Stimulated activated naive CD8-positive, alpha-beta T cell treated with anti-CD3 and anti-CD28 coated beads, Interleukin-15, Interleukin-2, amounts not matched to agents 100 ng/mL and 50 ng/mL, for 24 hours (primary cell): Measurements from ENCODE around the gene FCRL3.
"Not testable (repeated sequence)": the region's sequence is repeated elsewhere in the genome, so short reads cannot be mapped to it uniquely, and the experiment has no call there.

Experiments used
- H3K27ac Mint-ChIP-seq: one replicate; pipeline ENCODE4 v1.8.0; 2021; ENCODE audit warnings: mild to moderate bottlenecking, mixed read lengths
- H3K27me3 Mint-ChIP-seq: one replicate; pipeline ENCODE4 v1.8.0; 2021; ENCODE audit warnings: mixed read lengths
- H3K36me3 Mint-ChIP-seq: one replicate; pipeline ENCODE4 v1.8.0; 2021; ENCODE audit warnings: low read depth, mixed read lengths
- H3K4me1 Mint-ChIP-seq: one replicate; pipeline ENCODE4 v1.8.0; 2021; ENCODE audit warnings: low read depth, mixed read lengths
- H3K4me3 Mint-ChIP-seq: one replicate; pipeline ENCODE4 v1.8.0; 2021; ENCODE audit warnings: mild to moderate bottlenecking, mixed read lengths
- H3K9me3 Mint-ChIP-seq: one replicate; pipeline ENCODE4 v1.8.0; 2021; ENCODE audit warnings: mixed read lengths

FCRL3 gene, protein sequence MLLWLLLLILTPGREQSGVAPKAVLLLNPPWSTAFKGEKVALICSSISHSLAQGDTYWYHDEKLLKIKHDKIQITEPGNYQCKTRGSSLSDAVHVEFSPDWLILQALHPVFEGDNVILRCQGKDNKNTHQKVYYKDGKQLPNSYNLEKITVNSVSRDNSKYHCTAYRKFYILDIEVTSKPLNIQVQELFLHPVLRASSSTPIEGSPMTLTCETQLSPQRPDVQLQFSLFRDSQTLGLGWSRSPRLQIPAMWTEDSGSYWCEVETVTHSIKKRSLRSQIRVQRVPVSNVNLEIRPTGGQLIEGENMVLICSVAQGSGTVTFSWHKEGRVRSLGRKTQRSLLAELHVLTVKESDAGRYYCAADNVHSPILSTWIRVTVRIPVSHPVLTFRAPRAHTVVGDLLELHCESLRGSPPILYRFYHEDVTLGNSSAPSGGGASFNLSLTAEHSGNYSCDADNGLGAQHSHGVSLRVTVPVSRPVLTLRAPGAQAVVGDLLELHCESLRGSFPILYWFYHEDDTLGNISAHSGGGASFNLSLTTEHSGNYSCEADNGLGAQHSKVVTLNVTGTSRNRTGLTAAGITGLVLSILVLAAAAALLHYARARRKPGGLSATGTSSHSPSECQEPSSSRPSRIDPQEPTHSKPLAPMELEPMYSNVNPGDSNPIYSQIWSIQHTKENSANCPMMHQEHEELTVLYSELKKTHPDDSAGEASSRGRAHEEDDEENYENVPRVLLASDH

DNA sequence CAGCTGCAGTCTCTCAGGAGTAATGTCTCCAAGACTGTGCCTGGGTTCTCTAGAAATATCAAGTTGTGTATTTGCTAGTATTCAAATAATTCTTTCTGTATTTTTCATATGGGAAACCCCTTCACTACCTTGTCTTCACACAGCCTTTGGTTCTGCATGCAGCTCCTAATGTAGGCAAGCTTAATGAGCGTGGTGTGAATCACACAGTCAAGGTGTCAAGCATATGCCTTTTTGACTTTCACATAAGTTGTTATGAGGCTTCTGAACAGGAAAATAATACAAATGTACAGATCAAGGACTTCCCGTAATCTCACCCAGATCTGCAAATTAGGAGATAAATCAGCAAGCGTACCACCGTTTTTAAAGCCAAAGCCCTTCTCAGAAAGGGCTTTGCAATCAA is at the start of gene FCRL3:
TSS of gene FCRL3 (minus strand) at position 38 of the 400 bp plus-strand sequence. CDS start 280 bp downstream, outside the sequence.
- Mint-ChIP-seq H3K4me1 (peaks cover 50% of the 10 kb centered on the region), H3K27ac (peak within 1 kb of the TSS; percentile 27)

DNA sequence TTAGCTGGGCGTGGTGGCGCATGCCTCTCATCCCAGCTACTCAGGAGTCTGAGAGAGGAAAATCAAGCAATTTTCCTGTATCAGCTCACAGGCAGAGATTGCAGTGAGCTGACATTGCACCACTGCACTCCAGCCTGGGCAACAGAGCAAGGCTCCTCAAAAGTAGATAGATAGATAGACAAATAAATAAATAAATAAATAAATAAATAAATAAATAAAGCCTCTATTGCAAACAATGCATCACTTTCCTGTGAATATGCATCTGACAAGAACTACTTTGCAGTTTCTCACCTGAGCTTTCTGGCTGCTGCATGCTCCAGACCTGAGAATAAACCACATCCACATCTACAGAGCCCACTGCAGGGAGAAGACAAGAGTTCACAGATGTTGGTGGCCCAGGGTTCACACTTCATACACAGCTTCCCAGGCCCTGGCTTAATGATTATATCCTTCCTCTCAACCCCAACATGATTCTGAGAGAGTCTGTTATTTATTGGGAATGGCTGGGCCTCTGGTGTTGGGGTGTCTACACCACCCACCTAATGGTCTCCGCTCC is 47.8 kb upstream of the FCRL3 start:
- no peak overlapping the region for H3K4me3 Mint-ChIP-seq
- H3K4me1 Mint-ChIP-seq, result peaks cover 4% of the 10 kb centered on the region
- no peaks in the 10 kb centered on the region for H3K36me3 Mint-ChIP-seq
- H3K9me3 Mint-ChIP-seq, result no peaks in the 10 kb centered on the region
- H3K27me3 Mint-ChIP-seq, result peaks cover 6% of the 10 kb centered on the region
- no peak overlapping the region for H3K27ac Mint-ChIP-seq

More for the DNA sequence above, at the start of gene FCRL3:
- Mint-ChIP-seq H3K36me3 (no peaks in the 10 kb centered on the region), H3K27me3 (peaks cover 6% of the 10 kb centered on the region), H3K4me3 (peak within 1 kb of the TSS; percentile 35), H3K9me3 (no peaks in the 10 kb centered on the region)

DNA sequence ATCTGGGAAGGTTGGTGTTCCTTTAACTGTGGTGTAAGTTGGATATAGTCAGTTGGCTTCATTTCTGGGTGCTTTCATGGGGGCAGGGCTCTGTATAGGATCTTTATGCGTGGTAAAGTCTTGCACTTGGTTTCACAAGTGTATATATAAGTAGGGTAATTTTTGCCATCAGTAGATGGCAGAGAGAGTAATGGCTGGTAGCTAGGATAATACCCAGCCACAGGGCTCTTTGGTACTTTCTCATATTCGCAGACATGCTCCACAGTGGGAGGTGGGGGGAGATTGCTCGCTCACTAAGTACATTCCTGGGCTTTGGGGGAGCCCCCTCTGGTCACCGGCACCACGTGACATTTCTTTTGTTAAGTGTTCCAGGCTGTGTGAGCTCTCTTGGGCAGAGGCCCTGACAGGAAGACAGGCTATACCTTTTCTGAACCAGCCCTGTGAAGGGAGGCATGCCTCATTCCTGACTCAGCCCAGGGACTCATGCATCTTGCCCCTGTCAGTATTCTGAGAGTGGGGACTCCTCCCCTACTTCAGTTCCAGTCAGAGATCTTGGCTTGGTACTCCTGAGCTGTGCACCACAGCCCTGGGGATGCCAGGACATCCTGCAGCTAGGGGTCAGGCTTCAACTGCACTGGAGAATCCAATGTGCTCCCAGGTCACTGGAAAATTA is 38.8 kb upstream of the FCRL3 start:
- H3K36me3 Mint-ChIP-seq, result no peaks in the 10 kb centered on the region

DNA sequence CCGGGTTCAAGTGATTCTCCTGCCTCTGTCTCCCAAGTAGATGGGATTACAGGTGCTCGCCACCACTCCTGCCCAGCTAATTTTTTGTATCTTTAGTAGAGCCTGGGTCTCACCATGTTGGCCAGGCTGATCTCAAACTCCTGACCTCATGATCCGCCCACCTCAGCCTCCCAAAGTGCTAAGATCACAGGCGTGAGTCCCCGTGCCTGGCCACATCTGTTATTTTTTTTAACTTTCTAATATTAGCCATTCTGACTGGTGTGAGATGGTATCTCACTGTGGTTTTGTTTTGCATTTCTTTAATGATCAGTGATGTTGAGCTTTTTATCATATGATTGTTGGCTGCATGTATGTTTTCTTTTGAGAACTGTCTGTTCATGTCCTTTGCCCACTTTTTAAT is 35.4 kb upstream of the FCRL3 start:
- not testable (repeated sequence) for H3K27me3 Mint-ChIP-seq, H3K4me3 Mint-ChIP-seq, H3K27ac Mint-ChIP-seq, H3K9me3 Mint-ChIP-seq, H3K36me3 Mint-ChIP-seq
- H3K4me1 Mint-ChIP-seq, result peaks cover 26% of the 10 kb centered on the region

More for the DNA sequence above, 38.8 kb upstream of the FCRL3 start:
- H3K27ac Mint-ChIP-seq, result no peak overlapping the region
- H3K27me3 Mint-ChIP-seq, result no peaks in the 10 kb centered on the region
- no peak overlapping the region for H3K4me3 Mint-ChIP-seq
- H3K4me1 Mint-ChIP-seq, result peaks cover 14% of the 10 kb centered on the region
- no peaks in the 10 kb centered on the region for H3K9me3 Mint-ChIP-seq

DNA sequence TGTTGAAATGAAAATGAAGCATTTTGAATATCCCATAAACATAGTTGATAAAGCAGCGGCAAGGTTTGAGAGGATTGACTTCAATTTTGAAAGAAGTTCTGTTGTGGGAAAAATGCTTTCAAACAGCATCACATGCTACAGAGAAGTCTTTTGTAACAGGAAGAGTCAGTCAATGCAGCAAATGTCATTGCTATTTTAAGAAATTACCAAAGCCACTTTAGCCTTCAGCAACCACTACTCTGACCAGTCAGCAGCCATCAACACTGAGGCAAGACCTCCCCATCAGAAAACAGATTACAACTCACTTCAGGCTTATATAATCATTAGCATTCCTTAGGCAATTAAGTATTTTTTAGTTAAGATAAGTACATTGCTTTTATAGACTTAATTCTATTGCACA is 33.8 kb upstream of the FCRL3 start:
- peaks cover 20% of the 10 kb centered on the region for H3K4me1 Mint-ChIP-seq
- no peaks in the 10 kb centered on the region for H3K36me3 Mint-ChIP-seq
- H3K27me3 Mint-ChIP-seq, result no peaks in the 10 kb centered on the region
- no peak overlapping the region for H3K4me3 Mint-ChIP-seq
- no peak overlapping the region for H3K27ac Mint-ChIP-seq
- no peaks in the 10 kb centered on the region for H3K9me3 Mint-ChIP-seq

DNA sequence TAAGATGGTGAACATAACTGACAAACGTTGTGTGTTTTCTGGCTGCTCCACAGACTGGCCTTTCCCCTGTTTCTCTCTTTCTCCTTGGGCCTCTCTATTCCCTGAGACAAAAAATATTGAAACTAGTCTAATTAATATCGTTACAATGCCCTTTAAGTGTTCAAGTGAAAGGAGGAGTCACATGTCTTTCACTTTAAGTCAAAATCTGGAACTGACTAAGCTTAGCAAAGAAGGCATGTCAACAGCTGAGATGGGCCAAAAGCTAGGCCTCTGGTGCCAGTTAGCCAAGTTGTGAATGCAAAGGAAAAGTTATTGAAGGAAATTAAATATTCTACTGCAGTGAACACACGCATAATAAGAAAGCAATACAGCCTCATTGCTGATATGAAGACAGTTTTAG is 32.2 kb upstream of the FCRL3 start:
- no peaks in the 10 kb centered on the region for H3K9me3 Mint-ChIP-seq
- H3K27ac Mint-ChIP-seq, result no peak overlapping the region

DNA sequence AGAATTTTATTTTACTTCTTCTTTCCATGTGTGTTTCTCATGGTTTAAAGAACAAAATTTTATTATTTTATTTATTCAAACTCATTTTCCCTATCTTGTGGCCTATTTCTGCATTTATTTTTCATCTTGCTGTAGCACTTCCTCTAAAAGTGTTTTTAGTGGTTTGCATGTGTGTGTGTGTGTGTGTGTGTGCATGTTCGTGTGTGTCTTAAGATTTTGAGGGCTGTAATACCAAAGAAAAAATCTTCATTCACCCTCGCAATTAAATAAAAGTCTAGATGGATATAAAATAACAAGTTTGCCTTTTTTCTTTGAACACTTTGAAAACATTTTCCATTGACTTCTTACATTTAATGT is 24.6 kb upstream of the FCRL3 start:
- Mint-ChIP-seq H3K27ac (peak overlapping the region; percentile 43), H3K4me3 (no peak overlapping the region), H3K9me3 (peaks cover 18% of the 10 kb centered on the region), H3K27me3 (no peaks in the 10 kb centered on the region), H3K36me3 (peaks cover 8% of the 10 kb centered on the region), H3K4me1 (peaks cover 48% of the 10 kb centered on the region)

More for the DNA sequence above, 32.2 kb upstream of the FCRL3 start:
- Mint-ChIP-seq H3K4me1 (peaks cover 23% of the 10 kb centered on the region), H3K27me3 (no peaks in the 10 kb centered on the region), H3K36me3 (no peaks in the 10 kb centered on the region), H3K4me3 (no peak overlapping the region)

DNA sequence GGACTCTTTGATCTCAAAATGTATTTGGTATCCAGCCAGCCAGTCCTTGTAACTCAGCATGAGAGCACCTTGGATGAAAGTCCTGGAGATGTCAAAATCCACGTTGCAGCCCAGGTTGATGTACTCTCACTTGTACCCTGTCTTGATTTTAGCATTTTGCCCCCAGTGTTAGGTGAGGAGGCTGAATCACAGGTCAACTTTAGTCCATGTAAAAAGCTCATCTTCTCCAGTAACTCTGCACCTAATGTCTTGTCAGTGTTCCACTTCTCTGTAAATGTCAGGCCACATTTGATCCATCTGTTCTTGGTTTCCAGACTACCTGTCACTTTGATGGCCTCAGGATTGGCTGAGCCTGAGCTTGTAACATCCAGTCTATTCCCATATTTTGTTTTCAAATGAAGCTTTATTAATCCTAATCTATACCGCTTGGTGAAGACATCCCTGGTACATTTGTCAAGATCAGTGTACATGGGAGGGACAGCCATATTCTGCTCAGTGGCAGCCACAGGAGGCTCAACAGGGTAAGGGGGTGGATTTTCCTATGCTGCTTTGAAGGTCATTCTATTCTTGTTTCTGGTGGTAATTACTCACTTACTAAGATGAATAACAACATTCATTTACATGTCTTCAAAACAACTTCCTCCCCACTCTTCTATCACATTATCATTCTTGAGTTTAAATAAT is 24.1 kb upstream of the FCRL3 start:
- Mint-ChIP-seq H3K36me3 (peaks cover 8% of the 10 kb centered on the region), H3K27me3 (no peaks in the 10 kb centered on the region), H3K4me3 (peak overlapping the region; percentile 25), H3K9me3 (peaks cover 18% of the 10 kb centered on the region), H3K27ac (peak overlapping the region; percentile 82), H3K4me1 (peaks cover 48% of the 10 kb centered on the region)

DNA sequence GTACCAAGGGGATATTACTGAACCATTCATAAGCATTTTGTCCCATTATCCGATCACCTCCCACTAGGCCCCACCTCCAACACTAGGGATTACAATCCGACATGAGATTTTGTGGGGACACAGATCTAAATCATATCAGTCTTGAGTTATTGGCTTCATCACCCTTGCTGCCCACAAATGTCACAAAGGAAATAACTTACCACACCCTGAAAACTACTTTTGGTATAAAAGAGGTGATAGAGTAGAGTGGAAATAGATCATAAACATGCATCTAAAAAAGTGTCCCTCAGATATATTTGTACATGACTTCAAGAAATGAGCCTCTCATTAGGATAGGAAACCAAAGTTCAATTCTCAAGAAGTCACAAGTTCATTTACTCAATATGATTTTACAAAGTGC is 22.6 kb upstream of the FCRL3 start:
- H3K36me3 Mint-ChIP-seq, result peaks cover 8% of the 10 kb centered on the region
- no peaks in the 10 kb centered on the region for H3K27me3 Mint-ChIP-seq
- peaks cover 18% of the 10 kb centered on the region for H3K9me3 Mint-ChIP-seq
- no peak overlapping the region for H3K4me3 Mint-ChIP-seq
- H3K27ac Mint-ChIP-seq, result peak overlapping the region; percentile 67
- H3K4me1 Mint-ChIP-seq, result peaks cover 45% of the 10 kb centered on the region

DNA sequence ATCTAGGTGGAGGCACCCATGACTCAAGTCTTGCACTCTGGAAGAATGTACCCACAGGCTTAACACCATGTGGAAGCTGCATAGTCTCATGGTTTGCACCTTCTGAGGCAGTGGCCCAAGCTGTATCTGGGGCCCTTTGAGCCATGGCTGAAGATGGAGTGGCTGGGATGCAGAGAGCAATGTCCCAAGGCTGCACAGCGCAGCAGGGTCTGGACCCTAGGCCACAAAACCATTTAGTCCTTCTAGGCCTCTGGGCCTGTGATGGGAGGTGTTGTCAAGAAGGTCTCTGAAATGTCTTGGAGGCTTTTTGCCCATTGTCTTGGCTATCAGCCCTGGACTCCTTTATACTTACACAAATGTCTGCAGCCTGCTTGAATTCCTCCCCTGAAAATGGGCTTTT is 21.4 kb upstream of the FCRL3 start:
- H3K4me1 Mint-ChIP-seq, result peaks cover 40% of the 10 kb centered on the region
- peaks cover 18% of the 10 kb centered on the region for H3K9me3 Mint-ChIP-seq
- H3K27me3 Mint-ChIP-seq, result no peaks in the 10 kb centered on the region
- H3K27ac Mint-ChIP-seq, result no peak overlapping the region
- H3K36me3 Mint-ChIP-seq, result peaks cover 8% of the 10 kb centered on the region
- no peak overlapping the region for H3K4me3 Mint-ChIP-seq

DNA sequence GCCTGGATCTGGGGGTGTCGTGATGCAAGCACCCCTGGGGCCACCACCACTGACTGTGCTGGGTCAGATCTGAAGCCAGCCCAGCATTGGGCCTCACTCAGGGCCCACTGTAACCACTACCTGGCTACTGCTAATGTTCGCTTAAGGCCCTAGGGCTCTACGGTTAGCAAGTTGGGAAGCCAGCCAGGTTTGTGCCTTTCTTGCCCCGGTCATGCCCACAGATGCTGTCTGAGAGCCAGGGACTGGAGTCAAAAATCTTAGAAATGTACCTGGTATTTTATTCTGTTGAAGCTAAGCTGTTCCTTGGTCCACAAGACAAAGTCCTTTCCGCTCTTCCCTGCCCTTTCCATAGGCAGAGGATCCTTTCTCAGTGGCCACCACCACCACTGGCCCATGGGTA is 15.2 kb upstream of the FCRL3 start:
- peaks cover 1% of the 10 kb centered on the region for H3K9me3 Mint-ChIP-seq
- H3K27me3 Mint-ChIP-seq, result no peaks in the 10 kb centered on the region
- peaks cover 4% of the 10 kb centered on the region for H3K4me1 Mint-ChIP-seq
- no peaks in the 10 kb centered on the region for H3K36me3 Mint-ChIP-seq
- H3K27ac Mint-ChIP-seq, result no peak overlapping the region
- H3K4me3 Mint-ChIP-seq, result no peak overlapping the region

DNA sequence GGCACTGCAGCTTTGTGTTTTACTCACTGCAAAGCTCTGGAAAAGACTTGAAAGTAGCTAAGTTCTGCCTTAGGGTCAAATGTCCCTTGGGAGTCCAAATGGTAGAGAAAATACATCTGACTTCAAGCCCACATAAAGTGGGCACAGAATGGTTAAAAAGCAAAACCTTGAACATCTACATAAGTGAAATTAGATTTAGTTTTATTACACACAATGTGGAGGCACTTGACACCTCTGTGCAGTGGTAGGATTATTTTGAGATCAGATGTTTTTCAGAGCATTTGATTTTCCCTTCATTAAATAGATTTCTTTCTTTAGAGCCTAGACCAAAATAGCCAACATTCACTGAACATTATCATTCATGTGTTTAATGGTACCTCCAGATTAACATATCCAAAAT is 11.2 kb upstream of the FCRL3 start:
- H3K27me3 Mint-ChIP-seq, result no peaks in the 10 kb centered on the region
- no peak overlapping the region for H3K27ac Mint-ChIP-seq
- H3K9me3 Mint-ChIP-seq, result no peaks in the 10 kb centered on the region
- peaks cover 9% of the 10 kb centered on the region for H3K4me1 Mint-ChIP-seq
- H3K36me3 Mint-ChIP-seq, result no peaks in the 10 kb centered on the region
- no peak overlapping the region for H3K4me3 Mint-ChIP-seq

DNA sequence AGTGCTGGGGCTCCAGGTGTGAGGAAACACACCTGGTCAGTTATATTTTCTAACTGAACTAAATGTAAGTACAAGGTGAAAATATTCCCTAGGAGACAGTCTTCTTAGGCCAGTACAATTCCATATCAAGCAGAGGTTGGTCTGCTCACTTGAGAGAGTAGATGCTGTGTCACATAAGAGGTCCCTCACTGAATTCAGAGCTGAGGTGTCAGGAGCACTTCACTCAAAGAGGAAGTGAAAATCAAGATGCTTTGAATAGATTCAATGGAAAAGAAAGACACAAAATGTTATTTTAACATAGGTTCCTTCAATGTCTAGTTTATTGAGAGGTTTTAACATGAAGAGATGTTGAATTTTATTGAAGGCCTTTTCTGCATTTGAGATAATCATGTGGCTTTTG is 4.3 kb upstream of the FCRL3 start:
- no peak overlapping the region for H3K4me3 Mint-ChIP-seq
- peaks cover 29% of the 10 kb centered on the region for H3K4me1 Mint-ChIP-seq
- H3K36me3 Mint-ChIP-seq, result no peaks in the 10 kb centered on the region
- H3K27me3 Mint-ChIP-seq, result no peaks in the 10 kb centered on the region
- H3K9me3 Mint-ChIP-seq, result peaks cover 4% of the 10 kb centered on the region
- no peak overlapping the region for H3K27ac Mint-ChIP-seq

DNA sequence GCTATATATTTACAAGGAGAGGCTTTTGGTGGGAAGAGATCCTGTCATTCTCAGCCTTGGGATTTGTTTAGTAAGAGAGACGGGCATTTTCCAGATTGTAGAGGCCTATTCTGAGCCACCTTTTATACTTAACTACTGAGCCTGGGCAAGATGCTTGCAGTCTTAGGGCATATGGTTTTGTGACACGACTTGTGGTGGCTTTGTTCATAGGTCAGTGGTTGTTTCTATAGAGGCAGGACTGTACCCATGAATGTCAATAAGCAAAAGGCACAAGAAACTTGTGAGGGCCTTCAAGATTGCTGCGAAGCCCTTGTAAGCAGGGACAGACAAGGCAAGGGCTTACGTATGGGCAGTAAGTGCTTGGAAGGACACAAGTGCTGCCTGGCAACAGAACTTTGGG is 3.4 kb upstream of the FCRL3 start:
- H3K36me3 Mint-ChIP-seq, result no peaks in the 10 kb centered on the region
- H3K27me3 Mint-ChIP-seq, result peaks cover 4% of the 10 kb centered on the region
- no peak overlapping the region for H3K27ac Mint-ChIP-seq
- H3K4me3 Mint-ChIP-seq, result no peak overlapping the region
- H3K9me3 Mint-ChIP-seq, result peaks cover 4% of the 10 kb centered on the region
- H3K4me1 Mint-ChIP-seq, result peaks cover 30% of the 10 kb centered on the region
